Progenitor cell of endocrine pancreas (in vitro differentiated cells): ENCODE measurements around the gene CCDC170. TPM values are rescaled to one million over a fixed set of nuclear protein-coding genes. Genes with fewer than 3 reads are reported as not detected.

ENCODE experiments used
- DNase-seq: peaks from one replicate; pipeline ENCODE4 v3.0.0; 2021; ENCODE audit warnings: low spot score; ENCODE audit not compliant: unreplicated experiment
- H3K27ac Mint-ChIP-seq: 2 replicates; pipeline ENCODE4 v1.8.0; 2021; ENCODE audit warnings: mild to moderate bottlenecking, moderate library complexity, mixed read lengths
- H3K27me3 Mint-ChIP-seq: 2 replicates; pipeline ENCODE4 v1.8.0; 2021; ENCODE audit warnings: mixed read lengths
- H3K36me3 Mint-ChIP-seq: 2 replicates; pipeline ENCODE4 v1.8.0; 2022; ENCODE audit warnings: mixed read lengths; ENCODE audit not compliant: insufficient read depth
- H3K4me1 Mint-ChIP-seq: 2 replicates; pipeline ENCODE4 v1.8.0; 2021; ENCODE audit warnings: low read depth, mixed read lengths
- H3K4me3 Mint-ChIP-seq: 2 replicates; pipeline ENCODE4 v1.8.0; 2021; ENCODE audit warnings: low read depth, mild to moderate bottlenecking, moderate library complexity, mixed read lengths
- H3K9me3 Mint-ChIP-seq: 2 replicates; pipeline ENCODE4 v1.8.0; 2021; ENCODE audit warnings: low read depth, mixed read lengths
- CTCF ChIP-seq: fragments of 200-600 bp; sonication (generic); IDR thresholded peaks from one replicate; pipeline ENCODE4 v1.5.0; 2021; ENCODE audit warnings: antibody characterized with exemption, mild to moderate bottlenecking; ENCODE audit not compliant: unreplicated experiment
- total RNA-seq: library from RNA; stranded (reverse); gene quantifications from 2 replicates; pipeline ENCODE4 v1.2.1, GENCODE V29; 2021

Gene CCDC170
- total RNA-seq, 1 donor from 2014 or later, result not detected

GRCh38 chr6:151592449-151593159, 98.8 kb downstream of the CCDC170 start:
- Mint-ChIP-seq H3K9me3 (peaks cover 12% of the 10 kb centered on the region), H3K4me1 (peaks cover 9% of the 10 kb centered on the region), H3K36me3 (no peaks in the 10 kb centered on the region), H3K4me3 (no peak overlapping the region), H3K27ac (no peak overlapping the region), H3K27me3 (peaks cover 3% of the 10 kb centered on the region)
- DNase-seq, result no peak
- TF ChIP-seq CTCF, result no peak

GRCh38 chr6:151609146-151609902, 115.5 kb downstream of the CCDC170 start:
- Mint-ChIP-seq H3K27me3 (no peaks in the 10 kb centered on the region), H3K4me3 (no peak overlapping the region), H3K4me1 (no peaks in the 10 kb centered on the region), H3K9me3 (no peaks in the 10 kb centered on the region), H3K27ac (no peak overlapping the region), H3K36me3 (no peaks in the 10 kb centered on the region)
- no peak for TF ChIP-seq CTCF
- DNase-seq, result no peak

GRCh38 chr6:151610326-151610725, 116.5 kb downstream of the CCDC170 start:
- no peak for TF ChIP-seq CTCF
- Mint-ChIP-seq H3K27me3 (no peaks in the 10 kb centered on the region), H3K4me3 (no peak overlapping the region), H3K27ac (no peak overlapping the region), H3K36me3 (no peaks in the 10 kb centered on the region), H3K4me1 (no peaks in the 10 kb centered on the region), H3K9me3 (no peaks in the 10 kb centered on the region)
- DNase-seq, result no peak

GRCh38 chr6:151614630-151615029, 120.8 kb downstream of the CCDC170 start:
- no peak for TF ChIP-seq CTCF
- DNase-seq, result no peak
- Mint-ChIP-seq H3K27me3 (no peaks in the 10 kb centered on the region), H3K4me1 (peaks cover 2% of the 10 kb centered on the region), H3K27ac (no peak overlapping the region), H3K36me3 (no peaks in the 10 kb centered on the region), H3K4me3 (no peak overlapping the region), H3K9me3 (no peaks in the 10 kb centered on the region)

GRCh38 chr6:151616091-151616513, 122.3 kb downstream of the CCDC170 start:
- H3K4me3 Mint-ChIP-seq, result no peak overlapping the region
- H3K4me1 Mint-ChIP-seq, result peaks cover 2% of the 10 kb centered on the region
- H3K36me3 Mint-ChIP-seq, result no peaks in the 10 kb centered on the region
- H3K27me3 Mint-ChIP-seq, result no peaks in the 10 kb centered on the region
- DNase-seq, result no peak
- no peaks in the 10 kb centered on the region for H3K9me3 Mint-ChIP-seq
- H3K27ac Mint-ChIP-seq, result no peak overlapping the region
- TF ChIP-seq CTCF, result no peak
